GM12878 (cell line): ENCODE results near the gene MTRF1. TPM values are rescaled to one million over a fixed set of nuclear protein-coding genes. Genes with fewer than 3 reads are reported as not detected.
A peak's percentile ranks its signal among the peaks of the same experiment; 100 is the strongest.

Source experiments
- CBX3 ChIP-seq: fragments of 200-600 bp; sonication (generic); IDR thresholded peaks from 2 replicates; pipeline ENCODE4 v1.6.1; 2016; ENCODE audit warnings: low read depth, borderline replicate concordance
- CEBPB ChIP-seq, 2 experiments: fragments of 150-350 bp in 1 of 2; IDR thresholded peaks; 2 replicates each; pipeline ENCODE4 v1.6.1; 2012 to 2014; ENCODE audit warnings: low read depth in 2 of 2, low read length in 2 of 2, borderline replicate concordance in 1 of 2, inconsistent platforms in 1 of 2
- CREB1 ChIP-seq: IDR thresholded peaks from 2 replicates; pipeline ENCODE4 v1.6.1; 2012; ENCODE audit warnings: low read depth, mild to moderate bottlenecking, inconsistent platforms
- DPF2 ChIP-seq: fragments of 450-650 bp; IDR thresholded peaks from 2 replicates; pipeline ENCODE4 v1.6.1; 2017; ENCODE audit warnings: mild to moderate bottlenecking
- ESRRA ChIP-seq: IDR thresholded peaks from 2 replicates; pipeline ENCODE4 v1.6.1; 2012; ENCODE audit warnings: mild to moderate bottlenecking, low read length, improper control_type of control experiment
- HDGF ChIP-seq: fragments of 450-650 bp; IDR thresholded peaks from 2 replicates; pipeline ENCODE4 v1.6.1; 2016; ENCODE audit warnings: antibody characterized with exemption
- IRF5 ChIP-seq: fragments of 450-650 bp; IDR thresholded peaks from 2 replicates; pipeline ENCODE4 v1.6.1; 2017; ENCODE audit warnings: borderline replicate concordance
- PML ChIP-seq: IDR thresholded peaks from 2 replicates; pipeline ENCODE4 v1.6.1; 2012; ENCODE audit warnings: low read length, inconsistent platforms
- SMC3 ChIP-seq: IDR thresholded peaks from 2 replicates; pipeline ENCODE4 v1.6.1; 2011; ENCODE audit warnings: low read length, improper control_type of control experiment, borderline replicate concordance
- SP1 ChIP-seq: IDR thresholded peaks from one replicate; pipeline ENCODE4 v1.6.1; 2011; ENCODE audit warnings: low read depth, low read length
- SREBF2 ChIP-seq: IDR thresholded peaks from 2 replicates; pipeline ENCODE4 v1.6.1; 2012; ENCODE audit warnings: mild to moderate bottlenecking, low read length
- SRF ChIP-seq, 2 experiments: IDR thresholded peaks; 2 replicates each; pipeline ENCODE4 v1.6.1; 2011; ENCODE audit warnings: low read depth in 2 of 2, low read length in 2 of 2, mild to moderate bottlenecking in 1 of 2, moderate library complexity in 1 of 2
- TCF3 ChIP-seq: IDR thresholded peaks from 2 replicates; pipeline ENCODE4 v1.6.1; 2012; ENCODE audit warnings: low read depth, mild to moderate bottlenecking, low read length, borderline replicate concordance; ENCODE audit not compliant: insufficient read depth
- ZNF217 ChIP-seq: fragments of 450-650 bp; IDR thresholded peaks from 2 replicates; pipeline ENCODE4 v1.6.1; 2017; ENCODE audit warnings: antibody characterized with exemption, mild to moderate bottlenecking
- ZNF24 ChIP-seq: fragments of 450-650 bp; IDR thresholded peaks from 2 replicates; pipeline ENCODE4 v1.6.1; 2017; ENCODE audit warnings: antibody characterized with exemption, mild to moderate bottlenecking
- polyA plus RNA-seq, 11 experiments: library from polyadenylated mRNA; depleted of rRNA in 4 of 11; unstranded in 6 of 11; stranded (reverse) in 5 of 11; fragments of >200 nt; fragmentation: Nextera tagmentation in 4 of 11; fragmentation: Illumina TruSeq in 1 of 11; extraction: Ambion mirVana in 4 of 11; extraction: Trizol in 1 of 11; gene quantifications; 1 replicate in 1 of 11; 2 replicates in 10 of 11; pipeline versions ENCODE4 v1.2.1 to v1.2.3, GENCODE V29; 2011 to 2016; ENCODE audit warnings: inconsistent platforms in 2 of 11, missing spikeins in 2 of 11, low read depth in 1 of 11
- total RNA-seq, 4 experiments: library from RNA; depleted of rRNA in 3 of 4; stranded (reverse); fragments of >200 nt in 3 of 4; fragmentation: Illumina TruSeq in 1 of 4; extraction: Trizol in 1 of 4; gene quantifications; 2 replicates each; pipeline versions ENCODE4 v1.2.1 to v1.2.3, GENCODE V29; 2013 to 2021

The MTRF1 gene
- total and polyA plus RNA-seq, 10 of the 15 experiments (the other 5 are each of a cell fraction or from before 2014, with no cell fraction given), result 12.1 to 33.7 (median 20.6) TPM

- no peak for TF ChIP-seq CREB1
- no peak for TF ChIP-seq SREBF2
- TF ChIP-seq TCF3, result no peak
- no peak for TF ChIP-seq SRF (IDR thresholded peaks at IDR 0.05; ENCODE audit: low read depth in 2 of 2, low read length in 2 of 2)
- TF ChIP-seq ESRRA, result no peak
- TF ChIP-seq CEBPB (IDR thresholded peaks at IDR 0.05; ENCODE audit: borderline replicate concordance in 1 of 2, low read depth in 2 of 2, low read length in 2 of 2), result no peak
- TF ChIP-seq DPF2, result peak; percentile 78
- peak; percentile 27; the same call in 1 of the 2 replicates for TF ChIP-seq IRF5
- no peak for TF ChIP-seq CBX3
- TF ChIP-seq SP1, result peak; percentile 12
- TF ChIP-seq ZNF217, result no peak
- no peak for TF ChIP-seq PML
- TF ChIP-seq SMC3, result no peak
- no peak; the same call in 1 of the 2 replicates for TF ChIP-seq HDGF
- no peak for TF ChIP-seq ZNF24
These were observed 47.6 kb upstream of the MTRF1 start, which contains the start of gene NAA16 (continued) for GRCh38 chr13:41310963-41311405.
